Epithelial cell of esophagus (primary cell): ENCODE results near the gene SSR3.

Experiments
- DNase-seq: peaks from one replicate; pipeline ENCODE4 v3.0.0; 2010; ENCODE audit warnings: low read depth
- H3K4me3 ChIP-seq: 2 replicates; pipeline ENCODE4 v1.5.1; 2011; ENCODE audit warnings: mild to moderate bottlenecking, low read length, control low read depth
- TF ChIP-seq, protein P1 (sequence below): IDR thresholded peaks from 2 replicates; pipeline ENCODE4 v1.5.1; 2011; ENCODE audit warnings: low read depth, mild to moderate bottlenecking, low read length, control low read depth, inconsistent platforms; ENCODE audit not compliant: insufficient read depth; ENCODE audit errors: missing control alignments

SSR3 gene

DNA sequence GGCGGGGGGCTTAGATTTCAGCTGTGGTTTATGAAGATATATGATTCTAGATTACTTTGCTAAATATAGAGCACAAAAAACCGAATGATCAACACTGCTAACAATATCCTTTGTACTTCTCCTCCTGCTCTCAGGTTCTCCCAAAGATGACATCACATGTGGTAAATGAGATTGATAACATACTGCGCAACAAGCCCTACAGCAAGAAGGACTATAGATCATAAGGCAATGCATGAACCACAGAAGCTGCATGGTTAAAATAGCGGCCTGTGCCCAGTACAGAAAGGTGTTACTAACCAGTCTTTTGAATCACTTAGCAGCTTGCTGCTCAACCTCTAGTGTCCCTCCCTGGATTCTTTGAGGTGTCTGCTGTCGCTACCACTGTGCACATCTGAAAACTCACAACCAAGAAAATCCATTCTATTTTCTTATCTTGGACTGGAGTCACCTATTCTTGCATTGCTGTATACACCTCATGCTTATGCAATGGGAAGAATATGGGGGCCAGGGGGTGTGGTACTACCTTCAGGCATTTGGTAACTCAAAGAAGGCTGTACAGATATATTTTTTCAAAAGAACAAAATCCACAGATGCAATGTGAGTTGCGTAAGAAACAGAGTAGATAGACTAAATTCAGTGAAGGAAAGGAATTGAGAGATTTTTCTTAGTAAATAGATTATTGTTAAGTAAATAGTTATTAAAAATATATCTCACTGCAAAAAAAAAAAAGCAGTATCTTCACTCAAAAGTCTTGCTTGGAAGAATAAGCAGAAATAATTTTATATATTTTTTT, 18.2 kb downstream of the SSR3 start:
- TF ChIP-seq, protein P1, sequence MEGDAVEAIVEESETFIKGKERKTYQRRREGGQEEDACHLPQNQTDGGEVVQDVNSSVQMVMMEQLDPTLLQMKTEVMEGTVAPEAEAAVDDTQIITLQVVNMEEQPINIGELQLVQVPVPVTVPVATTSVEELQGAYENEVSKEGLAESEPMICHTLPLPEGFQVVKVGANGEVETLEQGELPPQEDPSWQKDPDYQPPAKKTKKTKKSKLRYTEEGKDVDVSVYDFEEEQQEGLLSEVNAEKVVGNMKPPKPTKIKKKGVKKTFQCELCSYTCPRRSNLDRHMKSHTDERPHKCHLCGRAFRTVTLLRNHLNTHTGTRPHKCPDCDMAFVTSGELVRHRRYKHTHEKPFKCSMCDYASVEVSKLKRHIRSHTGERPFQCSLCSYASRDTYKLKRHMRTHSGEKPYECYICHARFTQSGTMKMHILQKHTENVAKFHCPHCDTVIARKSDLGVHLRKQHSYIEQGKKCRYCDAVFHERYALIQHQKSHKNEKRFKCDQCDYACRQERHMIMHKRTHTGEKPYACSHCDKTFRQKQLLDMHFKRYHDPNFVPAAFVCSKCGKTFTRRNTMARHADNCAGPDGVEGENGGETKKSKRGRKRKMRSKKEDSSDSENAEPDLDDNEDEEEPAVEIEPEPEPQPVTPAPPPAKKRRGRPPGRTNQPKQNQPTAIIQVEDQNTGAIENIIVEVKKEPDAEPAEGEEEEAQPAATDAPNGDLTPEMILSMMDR = no peak
- H3K4me3 ChIP-seq = no peak overlapping the region
- peak; percentile 35 for DNase-seq

DNA sequence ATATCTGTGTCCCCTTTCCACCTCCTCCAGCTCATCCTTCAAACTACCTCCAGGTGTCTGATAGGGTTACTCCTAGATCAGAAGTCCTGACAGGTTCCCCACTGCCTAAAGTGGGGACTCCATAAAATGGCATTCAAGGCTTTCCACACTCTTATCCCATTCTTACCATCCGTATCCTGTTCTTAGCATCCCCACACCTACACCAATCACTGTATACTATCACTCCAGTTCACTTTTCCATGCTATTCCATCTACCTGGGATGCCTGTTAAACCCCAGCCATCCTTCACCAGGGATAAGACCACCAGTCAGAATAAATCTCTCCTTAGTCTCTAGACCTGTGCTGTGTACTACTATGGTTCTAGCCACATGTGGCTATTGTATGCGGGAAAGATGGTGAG, 19.1 kb downstream of the SSR3 start:
- no peak for DNase-seq
- no peak overlapping the region for H3K4me3 ChIP-seq
- TF ChIP-seq, protein P1 = no peak

DNA sequence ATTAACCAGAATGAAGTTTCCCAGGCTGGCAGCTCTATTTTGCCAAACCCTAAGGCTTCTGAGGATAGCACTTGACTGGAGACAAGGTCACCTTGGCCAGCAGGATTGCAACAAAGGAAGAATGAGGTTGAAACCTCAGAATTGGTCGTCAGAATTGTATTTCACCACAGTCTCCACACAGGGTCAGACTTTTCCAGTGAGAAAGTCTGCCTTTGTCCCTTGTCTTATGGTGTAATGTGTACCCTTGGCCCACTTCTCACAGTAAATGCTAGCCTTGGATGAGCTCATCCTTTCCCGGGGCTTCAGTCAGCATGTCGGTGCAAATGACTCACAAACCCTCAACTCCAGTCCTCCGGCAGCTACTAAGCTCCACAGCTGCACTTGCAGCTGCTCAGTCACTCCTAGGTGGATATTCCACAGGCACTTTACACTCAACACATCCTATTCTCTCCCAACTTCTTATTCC, 19.7 kb downstream of the SSR3 start:
- no peak overlapping the region for H3K4me3 ChIP-seq
- TF ChIP-seq, protein P1 = peak; percentile 33
- DNase-seq = peak; percentile 98

DNA sequence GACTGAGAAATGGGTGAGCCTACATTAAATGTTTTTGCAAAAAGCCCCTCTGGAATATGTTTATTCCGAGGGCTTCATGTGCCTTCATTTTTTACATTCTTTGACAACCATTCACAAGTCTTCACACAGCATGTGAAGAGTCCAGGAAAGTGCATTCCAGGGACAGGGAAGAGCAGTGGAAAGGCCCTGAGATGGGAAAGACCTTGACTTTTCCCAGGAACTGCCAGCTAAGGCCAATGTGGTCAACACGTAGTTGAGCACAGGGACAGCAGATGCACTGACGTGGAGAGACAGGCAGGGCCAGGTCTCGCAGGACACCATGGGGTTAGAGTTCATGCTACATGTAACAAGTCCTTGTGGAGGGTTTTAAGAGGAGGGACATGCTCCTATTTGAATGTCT, 21.7 kb downstream of the SSR3 start:
- TF ChIP-seq, protein P1 = no peak
- no peak overlapping the region for H3K4me3 ChIP-seq
- DNase-seq = no peak

DNA sequence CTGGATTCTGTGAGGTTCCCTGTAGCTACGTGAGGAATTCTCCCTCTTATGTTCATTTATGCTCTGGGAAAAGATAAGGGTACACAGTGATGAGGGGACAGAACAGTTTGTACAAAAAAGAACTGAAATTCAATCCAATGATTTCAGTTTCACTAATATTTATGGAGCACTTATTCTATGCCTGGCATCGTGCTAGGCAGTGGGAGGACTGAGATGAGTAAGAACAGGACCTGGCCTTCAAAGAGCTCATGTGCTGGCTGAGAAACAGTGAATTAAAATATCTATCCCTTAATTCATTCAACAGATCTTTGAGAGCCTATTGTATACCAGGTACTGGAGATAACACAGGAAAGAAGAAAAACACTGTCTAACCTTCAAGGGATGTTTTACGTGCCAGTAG, 22.2 kb downstream of the SSR3 start:
- TF ChIP-seq, protein P1 = no peak
- no peak overlapping the region for H3K4me3 ChIP-seq
- DNase-seq = no peak

DNA sequence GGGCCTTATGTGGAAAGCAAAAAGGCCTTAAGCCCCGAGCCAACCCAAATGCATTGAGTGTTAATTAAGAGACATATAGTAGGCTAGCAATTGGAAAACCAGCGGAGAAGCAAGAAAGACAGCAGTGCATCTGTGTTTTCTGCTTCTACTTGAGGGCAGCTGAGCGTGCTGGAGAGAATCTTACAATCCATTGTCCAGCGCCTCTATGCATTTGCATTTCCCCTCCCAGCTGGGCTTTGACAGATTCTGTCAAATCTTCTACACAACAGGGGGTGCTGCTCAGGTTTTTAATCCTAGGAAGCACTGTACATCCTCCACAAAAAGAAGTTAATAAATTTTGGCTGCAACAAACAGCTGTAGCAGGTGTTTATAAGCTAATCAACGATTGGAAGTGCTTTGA, 23.9 kb downstream of the SSR3 start:
- H3K4me3 ChIP-seq = no peak overlapping the region
- TF ChIP-seq, protein P1 = no peak
- DNase-seq = no peak

DNA sequence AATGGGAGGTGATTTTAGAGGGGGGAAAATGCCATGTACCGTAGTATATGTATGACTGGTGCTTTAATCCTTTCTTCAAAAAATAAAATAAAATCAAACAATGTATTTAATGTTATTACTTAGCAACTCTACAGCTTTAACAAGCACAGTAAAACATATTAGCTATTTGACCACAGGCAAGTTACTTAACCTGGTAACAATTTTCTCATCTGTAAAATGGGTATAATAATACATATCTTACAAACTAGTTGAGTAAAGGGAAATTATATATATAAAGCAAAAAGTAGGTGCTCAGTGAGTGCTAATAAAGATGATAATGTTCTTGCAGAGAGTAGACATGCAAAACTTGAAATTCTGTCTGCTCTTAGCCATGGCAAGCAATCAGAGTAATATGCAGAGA, 27.9 kb downstream of the SSR3 start:
- TF ChIP-seq, protein P1 = no peak
- H3K4me3 ChIP-seq = no peak overlapping the region
- no peak for DNase-seq
